GM19351 (cell line): Measurements from ENCODE around the gene ADGRL4.
"Not testable (repeated sequence)": the region's sequence is repeated elsewhere in the genome, so short reads cannot be mapped to it uniquely, and the experiment has no call there.

Experiments
- ATAC-seq: cut with Tn5 transposase; IDR thresholded peaks from one replicate; pipeline ENCODE4 v1.9.1; 2021; ENCODE audit warnings: mild to moderate bottlenecking, moderate library complexity; ENCODE audit not compliant: unreplicated experiment

ADGRL4 gene

DNA sequence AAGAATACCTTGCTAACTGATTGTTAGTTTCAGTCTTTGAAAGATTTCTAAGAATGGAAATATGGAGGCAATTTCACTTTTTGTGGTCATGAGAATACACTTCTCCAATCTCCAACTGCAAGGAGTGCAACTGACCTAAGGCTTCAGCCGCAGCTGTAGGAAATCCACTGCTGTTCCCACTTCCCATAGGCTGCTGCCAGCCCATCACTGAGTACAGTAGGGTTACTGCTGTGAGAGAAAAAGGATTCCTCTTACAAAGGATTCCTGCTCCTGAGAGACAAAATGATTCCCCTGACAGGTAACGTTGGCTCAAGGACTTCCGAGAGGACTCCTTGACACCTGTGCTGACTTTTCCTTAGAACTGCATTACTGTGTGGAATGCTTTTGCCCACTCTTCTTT, 87.4 kb downstream of the ADGRL4 start:
- no peak for ATAC-seq

DNA sequence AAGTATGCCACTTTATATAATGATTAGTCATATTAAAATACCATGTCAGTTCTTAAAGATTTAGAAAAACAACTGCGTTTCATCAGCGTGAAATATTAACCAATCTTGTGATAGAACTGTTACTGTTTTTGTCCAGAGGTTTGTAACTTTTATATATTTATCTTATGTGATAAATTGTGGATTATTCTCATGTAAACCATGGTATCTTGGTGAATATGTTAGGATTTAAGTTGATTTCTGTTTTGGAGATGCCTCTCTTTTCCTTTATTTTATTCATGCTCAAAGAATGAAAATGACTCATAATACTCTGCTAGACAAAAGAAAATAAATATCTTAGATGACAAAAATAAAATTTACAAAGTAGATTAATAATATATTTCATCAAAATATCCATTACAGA, 88.4 kb downstream of the ADGRL4 start:
- ATAC-seq, result no peak

GRCh38 chr1:78916986-78917385, 89.5 kb downstream of the ADGRL4 start:
- no peak for ATAC-seq

DNA sequence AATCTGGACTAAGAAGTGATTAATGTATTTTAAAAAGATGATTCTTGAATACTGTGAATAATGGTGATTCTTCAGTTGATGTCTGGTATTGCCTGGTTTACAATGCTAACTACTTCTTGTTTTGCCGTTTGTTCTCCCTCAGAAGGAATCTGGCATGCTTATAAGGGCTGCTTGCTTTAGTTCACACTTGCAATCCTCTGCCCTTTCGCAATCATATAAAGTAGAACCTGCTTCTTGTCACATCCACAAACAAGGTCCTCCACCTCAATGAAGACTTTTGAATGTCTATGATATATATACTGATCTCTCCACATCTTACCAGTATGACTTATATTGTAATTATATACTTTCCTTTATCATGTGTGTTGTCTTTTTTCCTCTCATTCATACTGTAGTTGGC, 92.6 kb downstream of the ADGRL4 start:
- no peak for ATAC-seq

DNA sequence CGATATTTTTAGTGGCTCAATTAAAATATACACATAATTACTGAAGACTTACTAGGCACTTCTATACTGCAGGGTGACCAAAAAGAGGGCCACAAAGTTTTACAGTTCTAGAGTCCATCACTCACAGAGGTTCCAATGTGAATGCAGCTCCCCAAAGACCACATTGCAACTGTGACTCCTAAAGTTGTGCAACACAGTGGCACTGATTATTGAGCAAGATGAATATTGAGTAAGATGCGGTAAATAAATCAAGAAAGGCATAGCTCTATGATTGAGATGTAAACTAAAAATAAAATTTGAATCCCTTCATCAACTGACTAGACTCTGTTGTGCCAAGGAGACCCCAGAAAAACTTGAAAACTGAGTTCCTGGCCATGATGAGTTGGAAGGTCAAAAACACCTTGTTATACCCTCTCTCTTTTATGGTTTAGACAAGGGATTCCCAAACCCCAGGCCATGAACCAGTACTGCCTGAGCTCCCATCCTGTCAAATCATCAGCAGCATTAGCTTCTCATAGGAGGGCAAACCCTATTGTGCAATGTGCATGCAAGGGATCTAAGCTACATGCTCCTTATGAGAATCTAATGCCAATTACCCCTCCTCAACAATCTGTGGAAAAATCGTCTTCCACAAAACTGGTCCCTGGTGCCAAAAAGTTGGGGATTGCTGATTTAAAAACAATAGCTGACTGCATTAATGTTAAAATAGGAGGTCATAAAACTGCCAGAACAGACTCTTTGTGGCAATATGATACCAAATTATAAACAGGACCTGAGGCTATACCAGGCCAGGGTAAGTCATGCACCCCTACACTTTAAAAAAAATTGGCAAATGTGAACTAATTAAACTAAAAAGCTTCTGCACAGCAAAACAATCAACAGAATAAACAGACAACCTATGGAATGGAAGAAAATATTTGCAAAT, 94.3 kb downstream of the ADGRL4 start:
- no peak for ATAC-seq

DNA sequence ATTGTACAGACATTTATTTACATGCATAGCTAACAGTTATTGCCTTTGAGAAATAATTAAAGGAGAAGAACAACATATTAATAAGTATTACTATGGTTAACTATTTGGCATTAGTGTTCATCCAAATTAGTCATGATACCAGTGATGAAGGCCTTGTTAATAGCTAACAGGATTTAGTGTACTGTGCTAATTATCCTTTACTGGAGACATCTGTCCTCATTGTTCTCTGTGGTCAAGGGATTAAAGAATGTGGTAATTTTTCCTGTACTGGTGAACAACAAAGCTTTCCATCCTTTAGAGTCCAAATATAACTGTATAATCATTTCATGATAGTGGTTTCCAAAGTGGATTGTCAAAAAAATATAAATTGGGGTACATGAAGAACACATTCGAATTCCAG, 103.9 kb downstream of the ADGRL4 start:
- no peak for ATAC-seq

GRCh38 chr1:78894811-78895210, 111.7 kb downstream of the ADGRL4 start:
- no peak for ATAC-seq

- no peak for ATAC-seq
These were observed 114.2 kb downstream of the ADGRL4 start for GRCh38 chr1:78892260-78892840.

DNA sequence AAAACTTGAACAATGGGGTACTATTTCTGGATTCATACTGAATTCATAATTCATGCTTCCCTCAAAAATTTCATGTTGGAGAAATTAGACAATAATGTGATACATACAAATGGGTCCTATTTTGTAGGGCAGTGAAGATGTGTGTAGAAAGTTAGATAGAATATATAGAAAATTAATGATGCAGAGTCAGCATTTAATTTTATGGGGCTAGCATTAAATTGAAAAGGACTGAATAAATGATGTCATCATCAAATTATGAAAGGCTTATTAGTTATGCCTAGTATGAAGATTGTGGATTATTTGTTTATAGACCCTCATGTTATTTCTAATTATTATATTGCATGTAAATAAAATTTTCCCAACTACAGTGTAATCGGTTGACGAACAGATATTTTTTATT, 119.1 kb downstream of the ADGRL4 start:
- ATAC-seq, result no peak

- no peak for ATAC-seq
These were observed 121.7 kb downstream of the ADGRL4 start for GRCh38 chr1:78884685-78885452.

GRCh38 chr1:78880223-78880622, 126.3 kb downstream of the ADGRL4 start:
- ATAC-seq, result no peak

GRCh38 chr1:78875986-78876385, 130.5 kb downstream of the ADGRL4 start:
- not testable (repeated sequence) for ATAC-seq

DNA sequence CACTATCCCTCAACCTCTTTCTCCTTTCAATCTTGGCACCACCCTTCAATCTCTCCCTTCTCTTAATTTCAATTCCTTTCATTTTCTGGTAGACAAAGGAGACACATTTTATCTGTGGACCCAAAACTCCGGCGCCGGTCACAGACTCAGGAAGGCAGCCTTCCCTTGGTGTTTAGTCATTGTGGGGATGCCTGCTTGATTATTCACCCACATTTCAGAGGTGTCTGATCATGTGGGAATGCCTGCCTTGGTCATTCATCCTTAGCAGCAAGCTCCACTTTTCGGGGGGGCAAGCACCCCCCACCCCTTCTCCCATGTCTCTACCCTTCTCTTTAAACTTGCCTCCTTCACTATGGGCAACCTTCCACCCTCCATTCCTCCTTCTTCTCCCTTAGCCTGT, 133.7 kb downstream of the ADGRL4 start:
- ATAC-seq, result not testable (repeated sequence)

DNA sequence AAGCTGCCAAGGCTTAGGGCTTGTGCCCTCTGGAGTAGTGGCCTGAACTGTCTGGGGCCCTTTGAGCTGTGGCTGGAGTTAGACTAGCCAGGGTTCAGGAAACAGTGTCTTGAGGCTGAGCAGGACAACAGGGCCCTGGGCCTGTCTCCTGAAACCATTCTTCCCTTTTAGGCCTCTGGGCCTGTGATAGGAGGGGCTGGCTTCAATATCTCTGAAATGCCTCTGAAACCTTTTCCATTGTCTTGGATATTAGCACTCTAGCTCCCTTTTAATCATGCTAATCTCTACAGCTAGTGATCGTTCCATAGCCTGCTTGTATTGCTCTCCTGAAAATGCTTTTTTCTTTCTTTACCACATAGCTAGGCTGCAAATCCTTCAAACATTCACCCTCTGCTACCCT, 135.3 kb downstream of the ADGRL4 start:
- ATAC-seq, result no peak

GRCh38 chr1:78869136-78869535, 137.4 kb downstream of the ADGRL4 start:
- ATAC-seq, result no peak

DNA sequence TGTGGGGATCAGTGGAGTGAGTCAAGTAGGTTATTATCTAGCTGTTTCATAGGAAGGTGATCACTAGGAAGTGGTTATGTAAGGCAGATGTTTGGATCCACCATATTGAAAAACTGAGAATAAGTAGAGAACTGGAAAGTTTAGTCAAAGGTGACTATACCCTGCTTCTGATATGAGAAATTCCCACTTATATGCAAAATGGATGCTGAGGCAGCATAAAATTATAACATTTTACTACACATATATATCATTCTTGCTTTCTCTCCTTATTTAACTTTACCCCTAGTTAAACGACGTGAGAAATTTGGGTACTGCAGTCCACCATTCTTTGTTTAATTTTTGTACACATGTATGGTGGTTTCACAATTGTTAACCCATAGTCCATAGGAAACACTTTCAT, 142.4 kb downstream of the ADGRL4 start:
- ATAC-seq, result no peak

DNA sequence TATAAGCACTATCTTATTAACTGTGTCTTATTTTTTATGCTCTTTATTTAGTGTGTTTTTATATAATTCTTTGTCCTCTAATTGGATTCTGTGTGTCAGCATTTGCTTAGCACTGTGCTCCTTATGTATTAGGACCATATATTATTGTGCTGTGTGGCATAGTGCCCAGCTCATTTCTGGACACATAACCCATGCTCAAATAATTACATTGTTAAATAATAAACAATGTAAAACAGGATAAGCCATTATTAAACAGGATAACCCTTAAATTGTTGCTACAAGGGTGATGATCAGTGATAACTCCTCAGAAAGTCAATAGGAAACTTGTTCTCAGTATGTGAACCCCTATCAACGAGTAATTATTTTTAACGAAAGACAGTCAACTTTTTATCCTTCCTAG, 150.4 kb downstream of the ADGRL4 start:
- no peak for ATAC-seq

DNA sequence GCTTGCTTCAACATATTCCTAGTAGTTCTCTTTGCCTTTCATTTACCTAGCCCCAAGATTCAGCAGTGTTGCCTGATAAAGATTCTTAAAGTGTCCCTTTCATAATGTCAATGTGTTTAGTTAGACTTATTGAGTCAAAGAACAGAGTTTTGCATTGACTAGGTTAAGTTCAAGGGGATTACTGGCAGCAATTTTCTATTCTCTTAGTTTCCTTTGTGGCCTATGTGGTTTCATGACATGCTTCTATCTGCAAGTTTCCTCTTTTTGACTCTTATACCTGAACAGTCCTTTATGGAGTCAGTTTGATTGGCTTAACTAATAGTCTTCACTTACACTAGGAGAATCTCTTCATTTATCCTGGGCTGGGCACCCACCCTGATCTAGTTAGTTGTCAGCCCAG, 151.3 kb downstream of the ADGRL4 start:
- ATAC-seq, result peak; percentile 96

DNA sequence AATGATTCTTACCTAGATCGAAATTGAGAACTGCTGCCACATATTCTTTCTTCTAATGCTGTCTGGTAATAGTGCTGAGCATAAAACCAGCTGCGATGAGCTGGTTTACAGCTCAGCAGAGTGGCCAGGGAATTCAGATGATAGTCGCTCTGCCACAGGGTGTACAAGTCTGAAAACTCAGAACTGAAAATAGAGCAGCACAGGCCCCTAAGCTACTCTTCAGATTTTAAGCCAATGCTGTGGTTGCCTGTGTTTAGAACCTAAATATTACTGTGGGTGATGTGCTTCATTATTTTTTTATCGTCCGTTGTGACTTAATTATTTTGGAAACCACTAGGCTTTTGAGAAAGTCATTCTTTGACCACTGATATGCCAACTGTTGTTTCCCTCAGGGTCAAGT, 152.0 kb downstream of the ADGRL4 start:
- ATAC-seq, result peak; percentile 19

- ATAC-seq, result no peak
These were observed 163.0 kb downstream of the ADGRL4 start for GRCh38 chr1:78843546-78843945.

GRCh38 chr1:78843111-78843510, 163.4 kb downstream of the ADGRL4 start:
- no peak for ATAC-seq
